HepG2 (cell line): ENCODE measurements around the gene DNMT3A. TPM values are rescaled to one million over a fixed set of nuclear protein-coding genes. Genes with fewer than 3 reads are reported as not detected.

ENCODE experiments used
- CBX2 ChIP-seq, 2 experiments: fragments of 200-600 bp in 1 of 2; sonication (generic); formaldehyde crosslinking in 1 of 2; IDR thresholded peaks; 2 replicates each; pipeline versions ENCODE4 v1.7.0 to v1.8.1; 2018 to 2022; ENCODE audit warnings: low read depth in 2 of 2, low read length in 1 of 2, mild to moderate bottlenecking in 1 of 2, missing genetic modification reagents in 1 of 2
- CBX5 ChIP-seq: sonication (generic); formaldehyde crosslinking; IDR thresholded peaks from 2 replicates; pipeline ENCODE4 v1.4.0; 2020; ENCODE audit warnings: missing genetic modification reagents, borderline replicate concordance
- CCDC6 ChIP-seq: sonication (generic); formaldehyde crosslinking; IDR thresholded peaks from 2 replicates; pipeline ENCODE4 v1.8.1; 2022; ENCODE audit warnings: mild to moderate bottlenecking, missing genetic modification reagents, moderate library complexity
- ELF3 ChIP-seq: IDR thresholded peaks from 2 replicates; pipeline ENCODE4 v1.6.1; 2016; ENCODE audit warnings: missing genetic modification reagents, missing compliant biosample characterization
- ERF ChIP-seq: IDR thresholded peaks from 2 replicates; pipeline ENCODE4 v1.6.1; 2018; ENCODE audit warnings: missing biosample characterization, missing genetic modification reagents
- ETV5 ChIP-seq: IDR thresholded peaks from 2 replicates; pipeline ENCODE4 v1.6.1; 2018; ENCODE audit warnings: missing biosample characterization, missing genetic modification reagents, inconsistent platforms, borderline replicate concordance
- HNRNPLL ChIP-seq: fragments of 200-400 bp; formaldehyde crosslinking; IDR thresholded peaks from 2 replicates; pipeline ENCODE4 v1.6.1; 2017; ENCODE audit warnings: mild to moderate bottlenecking, low read depth, low read length; ENCODE audit not compliant: poor library complexity, severe bottlenecking
- HNRNPUL1 ChIP-seq: fragments of 200-400 bp; formaldehyde crosslinking; IDR thresholded peaks from 2 replicates; pipeline ENCODE4 v1.6.1; 2017; ENCODE audit warnings: low read depth, mild to moderate bottlenecking, low read length, moderate library complexity
- MXI1 ChIP-seq: IDR thresholded peaks from 3 replicates; pipeline ENCODE4 v1.6.1; 2012; ENCODE audit warnings: low read depth, low read length, inconsistent platforms, borderline replicate concordance
- PATZ1 ChIP-seq: sonication (generic); formaldehyde crosslinking; IDR thresholded peaks from 2 replicates; pipeline ENCODE4 v1.4.0; 2020; ENCODE audit warnings: missing genetic modification reagents
- RARA ChIP-seq: IDR thresholded peaks from 2 replicates; pipeline ENCODE4 v1.6.1; 2016; ENCODE audit warnings: missing genetic modification reagents, missing compliant biosample characterization
- SP4 ChIP-seq: sonication (generic); formaldehyde crosslinking; IDR thresholded peaks from 2 replicates; pipeline ENCODE4 v1.8.1; 2023; ENCODE audit warnings: mild to moderate bottlenecking, missing genetic modification reagents
- TAF1 ChIP-seq: sonication (generic); formaldehyde crosslinking; IDR thresholded peaks from 2 replicates; pipeline ENCODE4 v1.4.0; 2020; ENCODE audit warnings: missing genetic modification reagents
- TFAP4 ChIP-seq: sonication (generic); IDR thresholded peaks from 2 replicates; pipeline ENCODE4 v1.6.1; 2016; ENCODE audit warnings: low read depth, borderline replicate concordance
- ZBTB38 ChIP-seq: sonication (generic); formaldehyde crosslinking; IDR thresholded peaks from 2 replicates; pipeline ENCODE4 v1.5.1; 2020; ENCODE audit warnings: mild to moderate bottlenecking, missing genetic modification reagents
- ZBTB7A ChIP-seq: sonication (generic); formaldehyde crosslinking; IDR thresholded peaks from 2 replicates; pipeline ENCODE4 v1.8.0; 2022; ENCODE audit warnings: mild to moderate bottlenecking, missing genetic modification reagents
- ZNF17 ChIP-seq: sonication (generic); formaldehyde crosslinking; IDR thresholded peaks from 2 replicates; pipeline ENCODE4 v1.5.0; 2020; ENCODE audit warnings: mild to moderate bottlenecking, missing genetic modification reagents
- ZNF317 ChIP-seq: sonication (generic); formaldehyde crosslinking; IDR thresholded peaks from 2 replicates; pipeline ENCODE4 v1.5.0; 2020; ENCODE audit warnings: mild to moderate bottlenecking, missing genetic modification reagents
- ZNF556 ChIP-seq: sonication (generic); formaldehyde crosslinking; IDR thresholded peaks from 2 replicates; pipeline ENCODE4 v1.4.0; 2020; ENCODE audit warnings: mild to moderate bottlenecking, missing genetic modification reagents, borderline replicate concordance
- ZNF616 ChIP-seq: sonication (generic); formaldehyde crosslinking; IDR thresholded peaks from 2 replicates; pipeline ENCODE4 v1.5.0; 2020; ENCODE audit warnings: low read depth, mild to moderate bottlenecking, missing genetic modification reagents
- ZNF75D ChIP-seq: sonication (generic); formaldehyde crosslinking; IDR thresholded peaks from 2 replicates; pipeline ENCODE4 v1.8.1; 2023; ENCODE audit warnings: missing genetic modification reagents, mild to moderate bottlenecking, borderline replicate concordance
- ZNF777 ChIP-seq: sonication (generic); formaldehyde crosslinking; IDR thresholded peaks from 2 replicates; pipeline ENCODE4 v1.4.0; 2020; ENCODE audit warnings: missing genetic modification reagents
- ZSCAN25 ChIP-seq: sonication (generic); formaldehyde crosslinking; IDR thresholded peaks from 2 replicates; pipeline ENCODE4 v1.8.0; 2022; ENCODE audit warnings: mild to moderate bottlenecking, missing genetic modification reagents
- ZZZ3 ChIP-seq: sonication (generic); formaldehyde crosslinking; IDR thresholded peaks from 2 replicates; pipeline ENCODE4 v1.4.0; 2020; ENCODE audit warnings: missing genetic modification reagents, mild to moderate bottlenecking, borderline replicate concordance
- polyA plus RNA-seq, 8 experiments: library from polyadenylated mRNA; depleted of rRNA in 3 of 8; stranded (reverse) in 7 of 8; unstranded in 1 of 8; fragments of >200 nt; fragmentation: Illumina TruSeq in 4 of 8; extraction: Trizol in 4 of 8; gene quantifications; 2 replicates each; pipeline versions ENCODE4 v1.2.1 to v1.2.3, GENCODE V29; 2011 to 2016; ENCODE audit warnings: low read depth in 4 of 8, missing spikeins in 1 of 8, mixed read lengths in 1 of 8; ENCODE audit not compliant: insufficient read depth in 1 of 8
- total RNA-seq, 5 experiments: library from RNA; depleted of rRNA; stranded (reverse); fragments of >200 nt; fragmentation: Illumina TruSeq; extraction: Trizol; gene quantifications; 2 replicates each; pipeline ENCODE4 v1.2.3, GENCODE V29; 2016; ENCODE audit warnings: low read depth in 1 of 5
- TF ChIP-seq, protein P1 (sequence below): sonication (generic); formaldehyde crosslinking; IDR thresholded peaks from 2 replicates; pipeline ENCODE4 v1.9.0; 2021; ENCODE audit warnings: missing genetic modification reagents, mild to moderate bottlenecking, borderline replicate concordance

Gene DNMT3A
- total and polyA plus RNA-seq, 2 of the 13 experiments (the other 11 are each of a cell fraction or from before 2014, with no cell fraction given) = 14.7 to 29.1 TPM

- no peak for TF ChIP-seq TFAP4
- TF ChIP-seq ERF (CRISPR knock-in tag) = no peak
- TF ChIP-seq, protein P1, sequence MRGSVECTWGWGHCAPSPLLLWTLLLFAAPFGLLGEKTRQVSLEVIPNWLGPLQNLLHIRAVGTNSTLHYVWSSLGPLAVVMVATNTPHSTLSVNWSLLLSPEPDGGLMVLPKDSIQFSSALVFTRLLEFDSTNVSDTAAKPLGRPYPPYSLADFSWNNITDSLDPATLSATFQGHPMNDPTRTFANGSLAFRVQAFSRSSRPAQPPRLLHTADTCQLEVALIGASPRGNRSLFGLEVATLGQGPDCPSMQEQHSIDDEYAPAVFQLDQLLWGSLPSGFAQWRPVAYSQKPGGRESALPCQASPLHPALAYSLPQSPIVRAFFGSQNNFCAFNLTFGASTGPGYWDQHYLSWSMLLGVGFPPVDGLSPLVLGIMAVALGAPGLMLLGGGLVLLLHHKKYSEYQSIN = no peak
- TF ChIP-seq TAF1 = no peak
- no peak for TF ChIP-seq HNRNPLL
- TF ChIP-seq ZNF616 = no peak
- no peak for TF ChIP-seq MXI1
- TF ChIP-seq HNRNPUL1 = no peak
- no peak; the same call in 1 of the 2 replicates for TF ChIP-seq ZNF317 (CRISPR knock-in tag)
- TF ChIP-seq RARA = no peak
- TF ChIP-seq CCDC6 (CRISPR knock-in tag) = no peak
- peak; percentile 3; the same call in 1 of the 2 replicates for TF ChIP-seq ZBTB38 (CRISPR knock-in tag)
- TF ChIP-seq ZNF75D = no peak
- TF ChIP-seq ETV5 = 0 out of 2 replicates have a peak, but pooled peaks have one; percentile 8
- no peak for TF ChIP-seq SP4 (CRISPR knock-in tag)
- 0 out of 2 replicates have a peak, but pooled peaks have one; percentile 40 for TF ChIP-seq ZNF777
- TF ChIP-seq CBX5 (CRISPR knock-in tag) = no peak
- no peak for TF ChIP-seq ZZZ3 (CRISPR knock-in tag)
- no peak for TF ChIP-seq ELF3 (CRISPR knock-in tag)
- TF ChIP-seq PATZ1 (CRISPR knock-in tag) = peak; percentile 22; the same call in 1 of the 2 replicates
- no peak for TF ChIP-seq ZNF17 (CRISPR knock-in tag)
- TF ChIP-seq CBX2 (IDR thresholded peaks at IDR 0.05; ENCODE audit: low read depth, low read length) = no peak
- TF ChIP-seq CBX2 (CRISPR knock-in tag; IDR thresholded peaks at IDR 0.05; ENCODE audit: low read depth) = no peak
- 0 out of 2 replicates have a peak, but pooled peaks have one; percentile 44 for TF ChIP-seq ZBTB7A (CRISPR knock-in tag)
- TF ChIP-seq ZSCAN25 (CRISPR knock-in tag) = no peak
- no peak for TF ChIP-seq ZNF556 (CRISPR knock-in tag)
These were observed 1.4 kb downstream of the DNMT3A start (continued) for GRCh38 chr2:25340181-25340921.
